Uterus (tissue), 4 donors: ENCODE data around the gene KLF15. TPM values are rescaled to one million over a fixed set of nuclear protein-coding genes. Genes with fewer than 3 reads are reported as not detected.
A peak's percentile ranks its signal among the peaks of the same experiment; 100 is the strongest.

ENCODE experiments used
- DNase-seq, 2 donors: peaks; one replicate each; pipeline ENCODE4 v3.0.0-alpha.2; 2019 to 2020
- H3K27ac ChIP-seq, 2 donors: fragments of 200-600 bp; sonication (generic); 1 replicate in 1 of 2; 2 replicates in 1 of 2; pipeline ENCODE4 v1.5.1; 2016 to 2018
- H3K27me3 ChIP-seq, 2 donors: fragments of 200-600 bp; sonication (generic); one replicate each; pipeline ENCODE4 v1.5.1; 2018 to 2019; ENCODE audit warnings: control low read depth in 1 of 2
- H3K36me3 ChIP-seq, 2 donors: fragments of 200-600 bp; sonication (generic); one replicate each; pipeline ENCODE4 v1.5.1; 2019; ENCODE audit warnings: control low read depth in 1 of 2
- H3K4me1 ChIP-seq, 2 donors: fragments of 200-600 bp; sonication (generic); one replicate each; pipeline ENCODE4 v1.5.1; 2018 to 2019; ENCODE audit warnings: control low read depth in 1 of 2
- H3K4me3 ChIP-seq, 2 donors: fragments of 200-600 bp; sonication (generic); 1 replicate in 1 of 2; 2 replicates in 1 of 2; pipeline ENCODE4 v1.5.1; 2018 to 2019; ENCODE audit warnings: mild to moderate bottlenecking in 1 of 2
- H3K9me3 ChIP-seq, 2 donors: fragments of 200-600 bp; sonication (generic); one replicate each; pipeline ENCODE4 v1.5.1; 2019; ENCODE audit warnings: control low read depth in 1 of 2
- POLR2A ChIP-seq, 2 donors: fragments of 450-650 bp; IDR thresholded peaks; one replicate each; pipeline ENCODE4 v1.6.1; 2016; ENCODE audit warnings: antibody characterized with exemption in 2 of 2, mild to moderate bottlenecking in 1 of 2, moderate library complexity in 1 of 2
- intact Hi-C: fragments of 100-400 bp; cut with DNase I; formaldehyde crosslinking; loops from one replicate; pipeline ENCODE4 v1.15.1; 2023; ENCODE audit warnings: low total_unique reads
- total RNA-seq, 4 donors: library from RNA; depleted of rRNA in 3 of 4; stranded (reverse); fragments of >200 nt in 3 of 4; gene quantifications; one replicate each; pipeline versions ENCODE4 v1.1.0 to v1.2.4, GENCODE V29; 2014 to 2023
- TF ChIP-seq, protein P1 (sequence below), 4 experiments: fragments of 200-600 bp in 2 of 4; fragments of 450-650 bp in 2 of 4; sonication (generic) in 2 of 4; IDR thresholded peaks; one replicate each; pipeline ENCODE4 v1.5.1; 2016 to 2019; ENCODE audit warnings: antibody characterized with exemption in 4 of 4, mild to moderate bottlenecking in 2 of 4, moderate library complexity in 1 of 4
- donor health status: DM: yes; HTN: yes; CAD: no.

Gene KLF15
- total RNA-seq, 4 donors from 2014 or later: 1.9 to 23.4 (median 18.2) TPM

- intact Hi-C loops: loop anchor here (5.0 kb wide), 1 partner anchor 266 kb away; no protein-coding TSS in a partner anchor
- Histone ChIP-seq H3K4me3 (no peak overlapping the region), H3K27me3 (no peaks in the 10 kb centered on the region), H3K9me3 (no peaks in the 10 kb centered on the region), H3K4me1 (no peaks in the 10 kb centered on the region), H3K27ac (no peak overlapping the region), H3K36me3 (no peaks in the 10 kb centered on the region)
- TF ChIP-seq, protein P1, sequence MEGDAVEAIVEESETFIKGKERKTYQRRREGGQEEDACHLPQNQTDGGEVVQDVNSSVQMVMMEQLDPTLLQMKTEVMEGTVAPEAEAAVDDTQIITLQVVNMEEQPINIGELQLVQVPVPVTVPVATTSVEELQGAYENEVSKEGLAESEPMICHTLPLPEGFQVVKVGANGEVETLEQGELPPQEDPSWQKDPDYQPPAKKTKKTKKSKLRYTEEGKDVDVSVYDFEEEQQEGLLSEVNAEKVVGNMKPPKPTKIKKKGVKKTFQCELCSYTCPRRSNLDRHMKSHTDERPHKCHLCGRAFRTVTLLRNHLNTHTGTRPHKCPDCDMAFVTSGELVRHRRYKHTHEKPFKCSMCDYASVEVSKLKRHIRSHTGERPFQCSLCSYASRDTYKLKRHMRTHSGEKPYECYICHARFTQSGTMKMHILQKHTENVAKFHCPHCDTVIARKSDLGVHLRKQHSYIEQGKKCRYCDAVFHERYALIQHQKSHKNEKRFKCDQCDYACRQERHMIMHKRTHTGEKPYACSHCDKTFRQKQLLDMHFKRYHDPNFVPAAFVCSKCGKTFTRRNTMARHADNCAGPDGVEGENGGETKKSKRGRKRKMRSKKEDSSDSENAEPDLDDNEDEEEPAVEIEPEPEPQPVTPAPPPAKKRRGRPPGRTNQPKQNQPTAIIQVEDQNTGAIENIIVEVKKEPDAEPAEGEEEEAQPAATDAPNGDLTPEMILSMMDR (IDR thresholded peaks at IDR 0.05): no peak
- TF ChIP-seq POLR2A (IDR thresholded peaks at IDR 0.05): no peak
- DNase-seq: peak in 1 of 2 donors; percentile 12
Observed at GRCh38 chr3:126397610-126398422, 40.6 kb upstream of the KLF15 start.

GRCh38 chr3:126396536-126396935, 39.3 kb upstream of the KLF15 start:
- no peak for TF ChIP-seq POLR2A (IDR thresholded peaks at IDR 0.05)
- TF ChIP-seq, protein P1 (IDR thresholded peaks at IDR 0.05): no peak
- no peaks in the 10 kb centered on the region for H3K27me3 ChIP-seq
- H3K9me3 ChIP-seq: no peaks in the 10 kb centered on the region
- H3K36me3 ChIP-seq: no peaks in the 10 kb centered on the region
- no peak overlapping the region for H3K4me3 ChIP-seq
- H3K4me1 ChIP-seq: no peaks in the 10 kb centered on the region
- DNase-seq: no peak
- intact Hi-C loops: loop anchor here (5.0 kb wide), 1 partner anchor 264 kb away; no protein-coding TSS in a partner anchor
- no peak overlapping the region for H3K27ac ChIP-seq

DNA sequence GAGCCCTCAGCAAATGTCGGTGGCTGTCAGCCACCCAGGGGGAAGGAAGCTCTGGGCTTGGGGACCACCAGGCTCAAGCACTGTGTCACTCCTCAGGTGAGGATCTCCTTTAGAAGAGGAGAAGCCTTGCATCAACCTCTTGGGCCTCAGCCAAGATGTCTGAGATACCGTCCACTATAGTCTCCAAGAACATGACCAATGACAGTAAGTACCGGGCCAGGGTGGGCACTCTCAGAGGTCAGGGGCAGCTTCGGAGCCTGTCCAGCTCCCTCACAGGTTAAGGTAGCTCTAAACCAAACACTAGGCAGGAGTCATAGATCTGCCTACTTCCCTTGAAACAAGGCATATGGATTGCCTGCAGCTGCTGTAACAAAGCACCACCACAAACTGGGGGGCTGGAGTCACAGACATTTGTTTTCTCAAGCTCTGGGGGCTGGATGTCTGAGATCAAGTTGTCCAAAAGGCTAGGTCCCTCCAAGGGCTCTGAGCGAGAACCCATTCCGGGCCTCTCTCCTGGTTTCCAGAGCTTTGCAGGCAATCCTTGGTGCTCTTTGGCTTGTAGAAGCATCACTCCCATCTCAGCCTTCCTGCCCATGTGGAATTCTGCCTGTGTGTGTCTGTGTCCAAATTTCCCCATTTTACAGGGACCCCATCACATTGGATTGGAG, 38.8 kb upstream of the KLF15 start:
- intact Hi-C loops: loop anchor here (5.0 kb wide), 1 partner anchor 264 kb away; no protein-coding TSS in a partner anchor
- H3K9me3 ChIP-seq: no peaks in the 10 kb centered on the region
- H3K4me1 ChIP-seq: no peaks in the 10 kb centered on the region
- H3K27me3 ChIP-seq: no peaks in the 10 kb centered on the region
- H3K36me3 ChIP-seq: no peaks in the 10 kb centered on the region
- DNase-seq: no peak
- no peak overlapping the region for H3K4me3 ChIP-seq
- TF ChIP-seq, protein P1 (IDR thresholded peaks at IDR 0.05): no peak
- no peak overlapping the region for H3K27ac ChIP-seq

DNA sequence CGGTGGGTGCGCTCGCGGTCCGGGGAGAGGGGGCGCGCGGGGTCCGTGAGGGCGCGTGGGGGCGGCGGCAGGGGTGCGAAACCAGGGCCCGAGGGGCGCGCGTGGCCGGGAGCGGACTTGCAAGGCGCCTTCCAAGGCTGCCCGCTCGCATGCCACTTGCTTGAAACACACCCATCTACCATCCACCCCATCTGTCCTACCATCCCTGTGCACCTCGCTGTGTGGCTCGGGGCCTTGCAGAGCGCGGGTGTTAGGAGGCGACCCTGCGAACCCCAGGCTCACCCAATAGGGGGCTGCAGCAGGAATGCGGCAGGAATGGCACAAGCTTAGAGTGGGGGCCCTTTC, 37.7 kb upstream of the KLF15 start:
- intact Hi-C loops: loop anchor here (5.0 kb wide), 2 partner anchors 138 to 263 kb away; no protein-coding TSS in a partner anchor
- TF ChIP-seq, protein P1 (IDR thresholded peaks at IDR 0.05): no peak
- TF ChIP-seq POLR2A (IDR thresholded peaks at IDR 0.05): peak in 1 of 2 donors; percentile 4
- no peaks in the 10 kb centered on the region for H3K9me3 ChIP-seq
- no peak for DNase-seq
- no peaks in the 10 kb centered on the region for H3K4me1 ChIP-seq
- H3K27me3 ChIP-seq: no peaks in the 10 kb centered on the region
- no peak overlapping the region for H3K4me3 ChIP-seq
- no peaks in the 10 kb centered on the region for H3K36me3 ChIP-seq
- H3K27ac ChIP-seq: no peak overlapping the region
